GM21528 (cell line): ENCODE measurements around the gene GABRA6.
"Not testable (repeated sequence)": the region's sequence is repeated elsewhere in the genome, so short reads cannot be mapped to it uniquely, and the experiment has no call there.

ENCODE experiments used
- ATAC-seq: cut with Tn5 transposase; IDR thresholded peaks from one replicate; pipeline ENCODE4 v1.9.1; 2021; ENCODE audit warnings: mild to moderate bottlenecking, moderate library complexity; ENCODE audit not compliant: unreplicated experiment, low FRiP score

GABRA6 gene

DNA sequence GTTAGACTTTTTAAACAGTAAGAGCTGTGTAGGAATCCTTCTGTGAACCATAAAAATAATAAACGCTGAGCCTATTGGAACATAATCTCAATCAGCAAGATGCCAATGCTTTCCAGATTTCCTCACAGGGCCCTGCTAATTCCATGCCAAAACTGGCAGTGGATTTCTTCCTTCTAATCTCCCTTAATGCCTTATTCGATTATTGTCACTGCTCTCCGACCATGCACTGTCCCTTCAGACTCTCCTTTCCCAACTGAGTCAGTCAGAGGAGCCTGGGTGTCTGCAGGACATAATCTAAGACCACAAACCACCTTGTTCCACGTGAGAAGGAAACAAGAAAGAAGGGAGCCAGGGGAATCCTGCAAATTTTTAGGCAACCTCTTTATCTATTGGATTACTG lies at the start of gene GABRA6:
Gene GABRA6, plus strand, starts transcription at position 261 of the 400 bp plus-strand sequence. CDS start 269 bp downstream, outside the sequence.
- no peak for ATAC-seq

DNA sequence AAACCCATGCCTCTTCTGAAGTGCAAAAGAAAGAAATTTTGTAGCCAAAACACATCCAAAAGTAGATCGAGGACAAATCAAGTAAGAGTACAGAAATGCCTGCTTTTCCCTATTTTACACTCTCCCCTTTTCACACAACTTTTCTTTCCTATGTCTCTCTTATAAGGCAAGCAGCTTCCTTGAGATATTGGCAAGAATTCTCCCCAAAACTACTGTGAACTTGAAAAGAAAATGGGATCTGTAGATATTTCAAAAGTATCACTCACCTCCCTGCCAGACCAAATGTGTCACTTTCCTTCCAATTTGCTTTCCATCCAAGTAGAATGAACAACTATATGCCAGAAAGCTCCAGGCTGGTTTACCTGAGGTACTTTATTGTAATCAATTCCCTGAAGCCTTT lies 47.9 kb upstream of the GABRA6 start:
- no peak for ATAC-seq

DNA sequence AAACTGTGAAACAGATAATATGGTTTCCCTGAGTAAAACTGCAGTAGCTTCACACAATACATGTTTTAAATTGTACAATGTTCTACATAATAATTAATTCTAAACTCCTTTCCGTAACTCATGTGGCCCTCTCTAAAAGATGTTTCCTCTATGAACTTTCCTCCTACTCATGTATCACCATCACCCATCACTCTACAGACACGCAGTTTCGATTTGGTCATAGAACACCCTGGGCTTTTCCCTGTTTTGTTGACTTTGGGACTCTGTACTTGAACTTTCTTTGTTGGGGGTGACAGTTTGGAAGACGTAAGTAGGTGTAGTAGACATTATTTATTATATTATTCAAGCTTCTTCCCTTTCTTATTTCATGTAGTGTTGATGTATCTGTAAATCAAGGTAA lies 44.1 kb upstream of the GABRA6 start:
- no peak for ATAC-seq

DNA sequence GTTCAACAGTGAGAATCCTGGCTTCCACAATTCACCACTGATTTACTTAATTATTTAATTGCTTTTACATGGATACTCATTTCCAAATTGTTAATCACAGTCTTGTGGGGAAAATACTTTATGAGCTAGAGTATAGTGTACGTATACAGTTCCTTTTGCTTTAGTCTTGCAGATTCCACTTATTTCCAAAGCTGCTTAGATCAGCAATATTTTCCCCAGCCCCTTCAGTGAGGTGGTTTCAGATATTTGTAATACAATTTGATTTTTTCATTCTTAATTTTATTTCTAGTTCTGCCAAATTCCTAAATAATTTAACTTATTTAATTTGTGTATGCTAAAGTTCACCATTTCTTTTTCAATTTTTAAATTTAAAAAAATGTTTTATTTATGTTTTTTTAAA lies 40.3 kb upstream of the GABRA6 start:
- ATAC-seq, result no peak

DNA sequence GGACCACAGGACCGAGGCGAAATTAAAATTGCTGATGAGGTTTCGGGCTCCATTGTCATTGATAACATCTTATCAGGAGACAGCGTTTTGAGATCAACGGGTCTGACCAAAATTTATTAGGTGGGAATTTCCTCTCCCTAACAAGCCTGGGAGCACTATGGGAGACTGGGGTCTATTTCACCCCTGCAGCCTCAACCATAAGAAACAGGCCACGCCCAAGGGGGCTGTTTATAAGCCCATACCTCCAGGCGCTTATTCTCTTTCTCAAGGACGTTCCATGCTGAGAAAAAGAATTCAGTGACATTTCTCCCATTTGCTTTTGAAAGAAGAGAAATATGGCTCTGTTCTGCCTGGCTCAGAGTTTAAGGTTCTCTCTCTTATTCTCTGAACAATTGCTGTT lies 33.6 kb upstream of the GABRA6 start:
- not testable (repeated sequence) for ATAC-seq

DNA sequence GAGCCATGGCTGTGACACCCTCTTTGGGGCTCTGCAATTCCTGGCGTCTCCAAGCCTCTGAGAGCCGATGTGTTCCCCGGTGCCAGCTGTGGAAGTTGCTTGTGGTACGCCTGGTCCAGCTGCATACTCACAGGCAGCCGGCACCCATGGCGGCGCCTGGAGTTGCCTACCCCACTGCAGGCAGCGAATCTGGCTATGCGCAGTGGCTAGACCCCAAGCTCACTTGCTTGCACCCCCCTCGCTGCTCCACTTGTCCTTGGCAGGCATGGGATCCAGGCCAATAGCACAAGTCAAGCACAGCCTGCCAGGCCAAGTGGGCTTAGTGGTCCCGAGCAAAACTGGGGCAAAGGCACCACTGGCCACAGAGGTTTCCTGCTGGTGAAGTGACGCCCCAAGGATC lies 24.7 kb upstream of the GABRA6 start:
- no peak for ATAC-seq

DNA sequence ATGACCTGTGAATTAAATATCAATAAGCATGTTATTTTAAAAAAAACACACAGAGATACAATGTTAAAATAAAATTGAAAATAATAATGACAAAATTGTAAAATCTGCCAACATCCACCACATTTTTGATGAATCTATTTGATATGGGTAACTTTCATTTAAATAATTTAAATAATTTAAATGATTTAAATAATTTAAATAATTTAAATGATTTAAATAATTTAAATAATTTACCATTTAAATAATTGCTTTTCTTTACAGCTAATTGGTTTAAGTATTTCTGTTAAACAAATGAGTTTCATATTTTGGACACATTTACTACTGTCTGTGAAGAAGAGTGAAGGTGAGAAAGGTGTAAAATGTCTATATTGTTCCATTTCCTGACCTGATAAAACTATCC lies 22.1 kb upstream of the GABRA6 start:
- ATAC-seq, result no peak

DNA sequence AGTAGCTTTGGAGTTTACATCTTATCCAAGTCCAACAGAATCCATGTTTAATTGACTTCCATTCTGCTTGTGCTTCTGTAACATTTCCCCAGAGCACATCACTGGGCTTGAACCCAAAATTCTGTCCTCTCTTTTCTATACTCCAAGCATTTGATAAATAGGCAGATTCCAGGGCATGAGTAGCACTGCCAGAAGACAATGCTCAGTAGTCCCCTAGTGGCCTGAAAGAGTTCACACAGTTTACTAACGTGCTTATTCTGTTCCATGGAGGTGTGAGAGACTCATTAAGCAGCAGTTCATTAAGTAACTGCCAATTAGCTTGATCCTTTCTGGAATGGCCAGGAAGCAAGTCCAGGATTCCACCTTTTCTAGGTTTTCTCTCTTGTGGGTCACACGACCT lies 9.4 kb upstream of the GABRA6 start:
- ATAC-seq, result no peak

DNA sequence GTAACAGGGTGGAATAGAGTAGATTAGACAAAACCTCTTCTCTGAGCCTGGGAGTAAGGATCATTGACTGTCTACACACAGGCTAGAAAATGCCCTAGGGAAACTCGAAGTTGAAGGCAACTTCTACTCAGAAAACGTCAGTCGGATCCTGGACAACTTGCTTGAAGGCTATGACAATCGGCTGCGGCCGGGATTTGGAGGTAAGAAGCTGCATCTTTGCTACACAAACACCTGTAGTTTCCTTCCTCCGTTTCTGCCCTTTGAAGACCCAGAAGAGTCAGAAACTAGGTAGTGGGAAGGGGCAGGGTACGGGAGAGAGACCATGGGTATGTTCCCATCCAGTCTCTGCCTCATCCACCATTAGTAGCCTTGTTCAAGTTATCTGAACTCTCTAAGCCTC lies 628 bp downstream of the GABRA6 start:
- no peak for ATAC-seq

DNA sequence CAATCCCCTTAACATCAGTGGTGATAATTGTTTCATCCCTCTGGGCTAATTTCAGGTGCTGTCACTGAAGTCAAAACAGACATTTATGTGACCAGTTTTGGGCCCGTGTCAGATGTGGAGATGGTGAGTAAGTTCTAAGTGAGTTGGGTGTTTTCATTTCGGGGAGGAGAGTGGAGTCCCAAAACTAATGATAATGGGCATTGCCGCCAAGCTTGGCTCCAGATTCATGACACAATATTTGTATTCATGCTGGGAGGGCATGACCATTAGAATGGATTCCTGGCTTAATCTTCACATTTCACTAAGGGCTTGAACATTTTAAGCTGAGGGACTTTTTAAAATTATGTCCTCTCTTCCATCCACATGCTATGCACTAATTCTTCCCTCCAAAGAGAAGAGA lies 1.4 kb downstream of the GABRA6 start:
- ATAC-seq, result no peak

DNA sequence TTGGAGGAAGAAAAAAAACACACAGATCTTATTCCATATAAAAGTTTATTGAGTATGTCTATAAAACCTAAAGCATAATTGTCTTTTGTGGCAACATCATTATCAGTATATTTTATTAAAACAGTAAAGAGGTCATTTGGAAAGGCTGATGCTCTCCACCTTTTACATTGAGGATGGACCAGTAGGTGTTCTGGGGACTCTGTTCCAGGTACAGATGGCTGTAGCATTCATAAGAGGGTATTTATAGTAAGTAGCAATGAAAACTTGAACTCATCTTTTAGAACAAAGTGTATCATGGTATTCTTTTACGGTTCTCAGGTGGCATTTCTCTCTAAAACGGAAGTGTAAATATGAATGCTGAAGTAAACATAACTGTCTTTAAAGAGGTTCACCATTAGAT lies 1.8 kb downstream of the GABRA6 start:
- ATAC-seq, result no peak

DNA sequence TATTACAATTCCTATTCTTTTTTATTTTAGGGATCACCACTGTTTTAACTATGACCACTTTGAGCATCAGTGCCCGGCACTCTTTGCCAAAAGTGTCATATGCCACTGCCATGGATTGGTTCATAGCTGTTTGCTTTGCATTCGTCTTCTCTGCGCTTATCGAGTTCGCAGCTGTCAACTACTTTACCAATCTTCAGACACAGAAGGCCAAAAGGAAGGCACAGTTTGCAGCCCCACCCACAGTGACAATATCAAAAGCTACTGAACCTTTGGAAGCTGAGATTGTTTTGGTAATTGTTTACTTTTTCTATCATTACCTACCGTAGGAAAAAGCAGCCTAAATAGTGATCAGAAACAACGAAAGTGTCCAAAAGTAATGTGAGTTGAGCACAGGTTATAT lies 6.4 kb downstream of the GABRA6 start:
- ATAC-seq, result no peak

DNA sequence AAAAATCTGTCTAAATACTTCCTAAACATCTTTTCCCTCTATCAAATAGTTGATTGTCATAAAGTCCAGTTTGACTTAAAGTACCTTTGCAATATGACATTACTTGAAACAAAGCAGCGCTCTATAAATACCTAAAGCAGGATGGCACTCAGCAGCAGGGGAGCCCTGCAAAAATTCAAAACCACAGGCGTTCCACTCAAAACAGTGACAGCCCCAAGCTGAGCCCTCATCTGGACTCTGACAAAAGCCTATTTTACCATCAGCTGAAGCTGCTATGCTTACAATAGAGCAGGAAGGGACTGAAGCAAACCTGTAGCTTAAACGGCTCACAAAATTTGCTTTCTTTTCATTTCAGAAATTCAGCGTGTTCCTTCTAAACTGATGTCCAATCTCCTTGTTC lies 11.5 kb downstream of the GABRA6 start:
- no peak for ATAC-seq

DNA sequence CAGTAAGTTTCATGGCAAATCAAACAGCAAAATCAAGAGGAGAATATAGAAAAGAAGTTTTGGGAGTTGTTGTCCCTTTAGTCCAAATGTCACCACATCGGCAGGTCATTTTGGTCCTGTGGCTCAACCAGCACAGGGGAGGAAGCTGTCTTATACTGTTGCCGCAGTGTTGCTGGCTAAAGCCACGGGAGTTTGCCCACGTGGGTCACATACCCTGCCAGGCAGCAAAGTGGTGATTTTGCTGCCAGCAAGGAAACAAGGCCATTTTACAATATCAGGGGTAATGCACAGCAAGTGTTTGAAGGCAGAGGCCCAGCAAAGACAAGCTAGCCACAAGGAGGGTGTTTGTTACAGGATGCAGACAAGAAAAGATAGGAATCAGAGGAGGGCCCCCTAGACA lies 14.5 kb downstream of the GABRA6 start:
- no peak for ATAC-seq

DNA sequence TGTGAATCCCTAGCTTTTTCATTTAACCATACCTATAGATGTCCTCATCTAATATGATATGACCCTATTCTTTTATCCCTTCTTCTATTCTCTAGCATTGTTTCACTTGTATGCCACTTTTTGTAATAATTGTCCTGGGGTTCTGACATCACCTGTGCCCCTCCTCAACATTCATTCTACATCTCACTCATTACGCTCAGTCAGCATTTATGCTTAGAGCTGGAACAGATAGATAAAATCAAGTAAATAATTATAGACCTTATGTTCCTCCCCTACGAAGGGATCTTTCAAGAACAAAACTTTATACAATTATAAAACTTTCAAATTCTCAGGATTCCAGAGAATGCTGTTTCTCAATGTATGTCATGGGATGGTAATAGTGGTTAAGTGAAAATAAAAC lies 18.0 kb downstream of the GABRA6 start:
- no peak for ATAC-seq

DNA sequence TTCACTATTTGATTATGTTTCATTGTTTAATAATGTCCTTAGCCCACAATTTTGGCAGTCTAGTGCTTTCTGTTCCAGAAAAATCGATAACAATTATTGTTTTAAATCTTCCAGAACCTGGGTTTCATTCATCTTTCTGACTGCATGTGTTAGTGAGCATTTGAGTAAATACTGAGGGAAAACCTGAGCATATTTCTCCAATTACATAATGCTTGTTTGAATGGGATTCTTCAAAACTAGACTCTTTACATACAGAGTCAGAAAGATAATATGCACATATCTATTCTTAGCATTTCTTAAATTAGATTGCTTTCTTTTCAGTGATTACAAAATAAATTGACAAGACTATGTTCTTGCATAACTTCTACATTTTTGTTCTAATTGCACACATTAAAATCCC lies 21.9 kb downstream of the GABRA6 start:
- ATAC-seq, result no peak

DNA sequence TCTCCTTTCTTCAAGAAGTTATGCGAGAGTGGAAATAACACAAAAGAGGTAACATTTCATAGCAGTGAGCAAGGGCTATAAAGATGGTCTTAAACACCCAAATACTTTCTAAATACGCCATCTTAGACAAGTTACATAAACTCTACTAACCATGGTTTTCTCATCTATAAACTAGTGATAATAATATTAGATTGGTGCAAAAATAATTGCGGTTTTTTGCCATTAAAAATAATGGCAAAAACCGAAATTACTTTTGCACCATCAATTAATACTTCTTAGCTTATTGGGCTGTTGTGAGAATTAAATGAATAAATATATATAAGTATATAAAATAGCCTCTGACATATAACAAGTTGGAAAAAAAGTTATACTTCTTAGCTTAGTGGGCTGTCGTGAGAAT lies 23.7 kb downstream of the GABRA6 start:
- ATAC-seq, result no peak

DNA sequence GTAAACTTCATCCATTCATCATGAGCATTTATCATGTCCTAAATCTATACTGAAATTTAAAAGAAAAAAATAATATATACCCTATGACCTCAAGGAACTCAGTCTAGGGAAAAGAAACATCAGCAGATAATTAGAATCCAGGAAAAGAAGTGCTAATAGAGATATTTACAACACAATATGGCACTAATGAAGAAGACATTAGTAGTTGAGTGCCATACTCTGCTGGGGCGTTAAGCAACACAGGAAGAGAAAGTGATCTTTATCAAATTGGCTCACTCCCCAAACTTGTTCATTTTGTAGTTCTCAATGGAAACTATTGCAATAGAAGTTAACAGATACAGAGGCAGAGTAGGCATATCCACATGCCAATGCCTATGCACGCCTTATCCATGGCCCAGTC lies 27.5 kb downstream of the GABRA6 start:
- no peak for ATAC-seq

DNA sequence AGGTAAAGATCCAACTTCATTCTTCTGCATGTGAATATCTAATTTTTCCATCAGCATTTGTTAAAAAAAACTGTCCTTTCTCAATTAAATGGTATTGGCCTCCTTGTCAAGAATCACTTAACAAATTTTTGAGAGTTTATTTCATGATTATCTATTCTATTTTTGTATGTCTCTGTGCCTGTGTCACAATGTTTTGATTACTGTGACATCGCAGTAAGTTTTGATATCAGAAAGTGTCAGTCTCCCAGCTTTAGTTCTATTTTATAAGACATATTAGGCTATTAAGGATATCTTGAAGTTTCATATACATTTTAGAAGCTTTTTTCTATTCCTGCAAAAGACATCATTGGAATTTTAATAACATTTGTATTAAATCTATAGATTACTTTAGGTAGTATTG lies 33.6 kb downstream of the GABRA6 start:
- no peak for ATAC-seq

DNA sequence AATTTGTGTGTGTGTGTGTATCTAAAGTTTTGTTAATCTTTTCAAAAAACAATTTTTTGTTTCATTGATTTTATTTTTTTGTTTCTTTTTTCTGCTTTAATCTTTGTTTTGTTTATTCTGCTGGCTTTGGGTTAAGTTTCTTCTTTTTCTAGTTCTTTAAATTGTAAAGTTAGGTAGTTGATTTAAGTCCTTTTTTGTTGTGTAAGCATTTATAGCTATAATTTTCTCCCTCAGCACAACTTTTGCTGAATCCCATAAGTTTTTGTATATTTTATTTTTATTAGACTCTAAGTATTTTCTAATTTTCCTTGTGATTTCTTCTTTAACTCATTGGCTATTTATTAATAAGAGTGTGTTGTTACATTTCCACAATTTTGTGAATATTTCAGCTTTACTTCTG lies 34.9 kb downstream of the GABRA6 start:
- ATAC-seq, result no peak

DNA sequence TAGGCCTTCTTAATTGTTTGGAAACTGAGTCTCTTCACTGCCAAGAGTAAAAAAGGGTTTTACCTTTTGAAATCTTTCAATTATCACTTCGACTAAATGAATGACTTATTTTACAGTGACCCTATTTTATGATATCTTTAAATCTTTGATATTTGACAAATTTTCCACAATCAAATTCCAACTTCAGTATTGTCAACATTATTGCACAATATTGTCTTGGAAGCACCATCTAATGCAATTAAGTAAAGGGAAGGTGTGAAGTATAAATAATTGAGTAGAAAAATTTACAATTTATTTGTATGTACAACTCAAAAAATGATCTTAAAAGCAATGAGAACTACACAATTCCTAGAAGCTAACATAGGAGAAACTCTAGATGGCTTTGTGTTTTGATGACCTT lies 49.2 kb downstream of the GABRA6 start:
- ATAC-seq, result no peak

DNA sequence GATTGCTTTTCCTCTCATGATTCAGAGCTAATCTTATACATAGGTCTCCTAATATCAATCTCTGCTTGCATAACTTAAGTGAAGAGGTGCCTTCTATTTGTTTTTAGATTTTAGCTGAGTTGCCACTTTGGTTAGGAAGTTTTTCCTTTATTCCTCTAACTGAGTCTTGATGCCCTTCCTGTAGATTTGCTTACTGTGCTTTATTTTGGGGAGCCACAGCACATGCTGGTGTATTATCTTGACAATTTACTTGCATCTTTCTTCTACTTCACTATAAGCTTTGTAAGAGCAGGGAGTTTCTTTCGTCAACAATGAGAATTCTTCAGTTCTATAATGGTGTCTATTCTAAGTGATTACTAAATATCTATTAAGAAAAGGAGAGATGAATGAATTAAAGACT lies 54.9 kb downstream of the GABRA6 start:
- ATAC-seq, result no peak

DNA sequence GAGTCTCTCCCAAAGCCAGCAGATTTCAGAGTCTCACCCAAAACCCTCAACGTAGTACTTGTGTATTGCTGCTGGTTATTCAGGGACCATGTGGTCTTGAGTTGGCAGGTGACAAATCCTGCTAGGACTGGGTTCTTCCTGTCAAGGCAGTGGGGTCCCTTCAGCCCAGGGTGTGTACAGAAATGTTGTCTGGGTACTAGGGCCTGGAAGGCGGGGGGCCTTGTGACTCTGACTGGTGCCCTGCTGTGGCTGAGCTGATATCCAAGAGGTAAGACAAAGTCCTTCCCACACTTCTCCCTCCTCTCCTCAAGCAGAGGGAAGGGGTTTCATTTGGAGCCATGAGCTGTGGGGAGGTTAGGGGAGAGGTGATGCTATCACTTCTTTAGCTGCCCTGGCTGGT lies 58.8 kb downstream of the GABRA6 start:
- ATAC-seq, result no peak

DNA sequence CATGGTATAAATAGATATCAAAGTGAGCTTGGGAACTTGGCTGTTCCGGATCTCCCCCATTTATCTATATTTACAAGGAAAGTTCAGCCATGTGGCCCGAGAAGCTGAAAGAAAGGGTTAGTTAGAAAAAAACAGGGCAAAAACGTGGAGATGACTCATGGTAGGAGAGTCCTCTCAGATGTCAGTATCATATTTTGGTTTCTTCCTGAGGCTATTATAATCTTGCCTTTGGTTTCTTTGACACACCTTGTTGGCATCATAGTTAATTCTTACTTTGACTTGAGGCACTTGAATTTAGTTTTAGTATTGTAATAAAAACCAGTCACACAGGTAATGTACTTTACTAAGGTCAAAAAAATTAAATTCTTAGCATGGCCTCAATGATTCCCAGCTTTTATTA lies 59.9 kb downstream of the GABRA6 start:
- no peak for ATAC-seq
